PC-9 (cell line): ENCODE measurements around the gene OSCAR.

Experiments
- CTCF ChIP-seq: fragments of 200-600 bp; sonication (generic); conservative IDR thresholded peaks from 2 replicates; pipeline ENCODE4 v1.6.1; 2017; ENCODE audit warnings: mixed run types, antibody characterized with exemption, mild to moderate bottlenecking, moderate library complexity
- EZH2 ChIP-seq: fragments of 200-600 bp; sonication (generic); IDR thresholded peaks from 2 replicates; pipeline ENCODE4 v1.8.0; 2017; ENCODE audit warnings: antibody characterized with exemption, low read depth

DNA sequence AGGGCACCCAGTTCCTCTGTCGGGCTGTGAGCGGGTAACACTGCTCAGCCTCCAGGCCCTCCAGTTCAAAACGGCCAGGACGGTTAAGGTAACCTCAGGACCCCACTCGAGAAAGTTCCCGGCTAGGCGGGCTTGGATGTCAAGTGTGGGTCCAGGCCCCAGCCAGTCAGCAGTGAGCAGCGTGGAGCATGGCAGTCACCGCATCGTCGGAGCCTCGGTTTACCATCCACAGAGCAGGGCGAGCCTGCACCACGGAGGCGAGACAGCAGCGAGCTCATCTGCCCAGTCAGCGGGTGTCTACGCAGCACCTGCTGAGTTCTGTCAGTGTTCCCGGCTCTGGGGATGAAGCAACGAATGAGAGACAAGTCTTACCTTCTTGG is 29.0 kb upstream of the OSCAR start:
- TF ChIP-seq EZH2 (no peak), CTCF (no peak)
